ENCODE results near the gene SQOR. TPM values are rescaled to one million over a fixed set of nuclear protein-coding genes. Genes with fewer than 3 reads are reported as not detected.

SQOR gene
- total and polyA plus RNA-seq, 3 donors from 2014 or later: 8.1 to 18.2 (median 9.1) TPM

GRCh38 chr15:45587095-45587862, 47.5 kb upstream of the SQOR start, which contains the start of gene BLOC1S6:
BLOC1S6 (plus strand) TSS chr15:45587379; CDS start chr15:45587444, 65 bp downstream.
- no peaks in the 10 kb centered on the region for H3K9me3 ChIP-seq
- H3K27me3 ChIP-seq: no peaks in the 10 kb centered on the region
- TF ChIP-seq POLR2A (IDR thresholded peaks at IDR 0.05) (peak; percentile 48), CTCF (IDR thresholded peaks at IDR 0.05) (peak in 1 of 3 experiments; percentile 10)
- peak within 1 kb of the TSS; percentile 96 to 99 for H3K4me3 ChIP-seq
- 0% methylated on average over 47 to 62 of the region's 62 CpGs for WGBS, 2 donors
- no peaks in the 10 kb centered on the region for H3K36me3 ChIP-seq (ENCODE audit: low read depth, missing control alignments)
- peaks cover 27% of the 10 kb centered on the region for H3K4me1 ChIP-seq
- peak; percentile 93 for DNase-seq
- intact Hi-C loops (cut with DNase I; ENCODE audit: low total_unique reads): no loop called here
- peak within 1 kb of the TSS; percentile 100 for H3K27ac ChIP-seq

- H3K9me3 ChIP-seq: no peaks in the 10 kb centered on the region
- H3K27me3 ChIP-seq: no peaks in the 10 kb centered on the region
- H3K4me1 ChIP-seq: peaks cover 27% of the 10 kb centered on the region
- intact Hi-C loops (cut with DNase I; ENCODE audit: low total_unique reads): no loop called here
- TF ChIP-seq POLR2A (IDR thresholded peaks at IDR 0.05) (no peak), CTCF (IDR thresholded peaks at IDR 0.05) (no peak)
- H3K36me3 ChIP-seq (ENCODE audit: low read depth, missing control alignments): no peaks in the 10 kb centered on the region
- 0% methylated on average over 4 of the region's 4 CpGs for WGBS, 2 donors
- peak overlapping the region; percentile 96 to 99 for H3K4me3 ChIP-seq
- H3K27ac ChIP-seq: peak overlapping the region; percentile 100
- no peak for DNase-seq
These were observed 47.0 kb upstream of the SQOR start for GRCh38 chr15:45587863-45588170.

GRCh38 chr15:45588219-45588875, 46.5 kb upstream of the SQOR start:
- peak overlapping the region; percentile 100 for H3K27ac ChIP-seq
- no peak for DNase-seq
- WGBS, 2 donors: 23% methylated on average over 6 of the region's 6 CpGs
- intact Hi-C loops (cut with DNase I; ENCODE audit: low total_unique reads): no loop called here
- no peaks in the 10 kb centered on the region for H3K36me3 ChIP-seq (ENCODE audit: low read depth, missing control alignments)
- H3K9me3 ChIP-seq: no peaks in the 10 kb centered on the region
- no peak for TF ChIP-seq POLR2A (IDR thresholded peaks at IDR 0.05)
- no peak for TF ChIP-seq CTCF (IDR thresholded peaks at IDR 0.05)
- H3K4me3 ChIP-seq: peak overlapping the region; percentile 96 to 99
- H3K4me1 ChIP-seq: peaks cover 27% of the 10 kb centered on the region
- H3K27me3 ChIP-seq: no peaks in the 10 kb centered on the region

- no peaks in the 10 kb centered on the region for H3K9me3 ChIP-seq
- H3K27me3 ChIP-seq: no peaks in the 10 kb centered on the region
- no peaks in the 10 kb centered on the region for H3K36me3 ChIP-seq (ENCODE audit: low read depth, missing control alignments)
- no peak for DNase-seq
- H3K4me1 ChIP-seq: peaks cover 27% of the 10 kb centered on the region
- no peak overlapping the region for H3K27ac ChIP-seq
- intact Hi-C loops (cut with DNase I; ENCODE audit: low total_unique reads): no loop called here
- WGBS, 2 donors: 63 to 69% methylated on average over 5 of the region's 5 CpGs
- TF ChIP-seq CTCF (IDR thresholded peaks at IDR 0.05): no peak
- TF ChIP-seq POLR2A (IDR thresholded peaks at IDR 0.05): no peak
- H3K4me3 ChIP-seq: no peak overlapping the region
These were observed 45.6 kb upstream of the SQOR start for GRCh38 chr15:45589256-45589655.

All from testis (tissue), 3 donors.